GM18511 (cell line): Measurements from ENCODE around the gene DOHH.
"Not testable (repeated sequence)": the region's sequence is repeated elsewhere in the genome, so short reads cannot be mapped to it uniquely, and the experiment has no call there.

Source experiments
- ATAC-seq: cut with Tn5 transposase; IDR thresholded peaks from one replicate; pipeline ENCODE4 v1.9.1; 2021; ENCODE audit warnings: mild to moderate bottlenecking, moderate library complexity; ENCODE audit not compliant: unreplicated experiment

DOHH gene

DNA sequence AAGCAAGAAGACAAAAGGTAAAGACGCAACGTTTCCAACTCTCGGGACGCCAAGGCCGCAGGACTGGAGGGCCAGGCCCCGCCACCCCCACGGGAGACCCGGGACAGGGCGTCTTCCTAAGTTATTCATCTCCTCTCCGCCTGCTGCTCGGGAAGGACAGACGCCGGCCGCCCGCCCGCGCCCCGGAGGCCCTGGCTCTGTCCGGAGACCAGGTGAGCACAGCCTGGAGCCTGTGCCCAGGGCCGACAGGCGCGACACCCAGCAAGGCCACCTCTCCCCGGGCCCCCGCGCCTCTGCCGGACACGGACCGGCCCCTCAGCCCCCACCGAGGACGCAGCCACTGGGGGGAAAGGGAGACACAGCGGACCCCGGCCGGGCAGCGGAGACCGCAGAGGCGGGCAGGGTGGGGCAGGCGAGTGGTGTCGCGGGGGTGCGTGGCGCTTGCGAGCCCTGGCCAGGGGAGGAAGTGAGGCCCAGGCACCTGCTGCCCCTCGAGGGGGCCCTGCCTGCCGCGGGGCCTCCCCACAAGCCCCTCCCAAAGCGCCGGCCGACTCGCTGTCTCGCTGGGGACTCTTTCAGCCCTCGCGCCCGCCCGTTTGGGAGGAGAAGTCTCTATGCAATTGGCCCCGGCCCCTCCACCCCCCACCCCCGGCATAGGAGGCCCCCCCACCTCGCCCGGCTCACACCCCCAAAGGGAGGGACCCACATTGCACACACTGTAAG, 37.3 kb downstream of the DOHH start:
- no peak for ATAC-seq

DNA sequence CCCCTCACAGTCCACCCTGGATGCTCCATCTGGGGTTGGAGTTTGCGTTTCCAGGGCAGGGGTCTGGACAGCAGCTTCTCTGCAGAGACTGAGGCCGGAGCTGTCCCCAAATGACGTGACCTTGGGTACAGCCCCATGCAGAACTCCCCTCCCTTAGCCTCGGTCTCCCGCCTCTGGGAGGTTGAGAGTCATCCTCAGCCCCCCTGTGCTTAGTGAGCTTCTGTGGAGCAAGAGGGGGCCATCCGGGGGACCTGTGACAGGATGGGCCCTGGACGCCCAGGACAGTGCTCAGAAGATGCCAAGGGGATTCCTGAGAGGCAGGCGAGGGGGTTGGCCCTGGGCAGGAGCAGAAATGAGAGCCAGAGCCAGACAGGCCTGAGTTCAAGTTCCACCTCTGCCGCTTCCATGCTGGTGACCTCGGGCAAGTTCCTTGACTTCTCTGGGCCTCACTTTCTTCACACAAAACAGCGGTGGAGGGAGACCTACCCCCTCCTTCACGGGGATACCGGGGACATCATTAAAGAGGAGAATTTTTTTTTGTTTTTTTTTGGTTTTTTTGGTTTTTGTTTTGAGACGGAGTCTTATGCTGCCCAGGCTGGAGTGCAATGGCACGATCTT, 40.4 kb downstream of the DOHH start:
- no peak for ATAC-seq

DNA sequence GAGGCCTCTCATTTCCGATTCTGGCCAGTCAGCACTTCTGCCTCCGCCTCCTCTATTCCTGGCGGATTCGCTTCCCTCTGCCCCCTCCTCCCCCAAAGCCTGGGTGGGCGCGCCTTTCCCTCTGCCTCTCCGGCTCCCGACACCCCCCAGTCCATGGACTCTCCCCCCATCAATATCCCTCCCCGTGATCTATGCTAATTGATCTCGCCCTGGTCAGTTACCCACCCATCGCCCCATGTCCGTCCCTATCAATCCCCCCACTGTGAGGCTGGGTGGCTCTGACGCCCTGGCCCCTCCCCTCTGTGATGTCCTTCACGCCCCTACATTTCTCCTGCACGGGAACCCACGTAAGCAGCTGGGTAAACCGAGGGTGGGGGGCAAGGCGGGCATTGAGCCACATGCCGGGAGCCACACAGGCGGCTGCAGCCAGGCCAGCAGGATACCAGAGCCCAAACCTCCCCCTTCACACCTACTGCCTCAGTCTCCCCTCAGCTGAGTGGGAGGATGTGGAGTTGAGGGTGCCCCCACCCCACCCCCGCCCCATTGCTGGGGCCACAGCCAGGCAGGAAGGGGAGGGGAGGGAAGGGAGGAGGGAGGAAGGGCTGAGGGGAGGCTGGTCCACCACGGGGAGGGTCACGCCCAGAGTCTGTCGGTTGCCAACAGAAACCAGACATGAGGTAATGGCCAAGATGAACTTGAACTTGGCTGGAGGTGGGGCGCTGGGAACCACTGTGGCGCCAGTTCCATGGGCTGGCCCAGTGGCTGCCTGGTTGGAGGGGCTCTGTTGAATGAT, 41.2 kb downstream of the DOHH start:
- no peak for ATAC-seq

DNA sequence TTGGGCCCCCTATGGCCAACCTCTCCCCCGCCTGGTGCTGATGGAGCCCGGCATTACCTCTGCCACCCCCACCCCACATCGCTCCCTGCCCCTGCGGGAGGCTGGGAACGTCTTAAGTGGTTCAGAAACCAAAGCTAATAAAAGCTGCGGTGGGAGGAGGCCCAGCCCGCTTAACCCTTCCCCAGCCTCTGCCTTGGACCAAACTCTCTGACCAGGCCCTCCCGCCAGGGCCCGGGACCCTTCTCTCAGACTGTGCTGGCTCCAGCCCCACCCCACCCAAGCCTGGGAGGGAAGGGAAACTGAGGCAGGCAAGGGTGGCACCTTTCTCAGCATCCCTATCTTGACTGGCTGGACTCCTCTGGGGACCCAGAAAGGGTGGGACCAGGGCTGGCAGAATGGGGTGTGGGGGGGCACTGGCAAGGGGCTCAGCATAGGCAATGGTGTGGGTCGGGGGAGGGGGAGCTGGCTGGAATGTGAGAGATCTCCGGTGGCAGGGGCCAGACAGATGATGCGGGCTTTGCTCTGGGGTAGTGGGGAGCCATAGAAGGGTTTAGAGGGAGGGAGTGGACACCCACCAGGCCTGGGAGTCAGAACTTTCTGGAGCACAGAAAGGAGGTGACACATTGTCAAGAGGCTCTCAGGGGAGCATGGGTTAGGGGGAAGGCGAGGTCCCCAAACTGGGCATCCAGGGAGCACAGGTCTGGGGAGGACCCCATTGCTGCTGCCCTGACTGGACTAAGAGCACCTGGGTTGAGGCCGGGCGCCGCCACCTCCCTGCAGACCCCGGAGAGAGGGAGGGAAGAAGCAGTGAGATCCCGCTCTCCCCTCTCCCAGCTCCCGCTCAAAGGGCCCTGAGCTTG, 42.0 kb downstream of the DOHH start:
- ATAC-seq = no peak

DNA sequence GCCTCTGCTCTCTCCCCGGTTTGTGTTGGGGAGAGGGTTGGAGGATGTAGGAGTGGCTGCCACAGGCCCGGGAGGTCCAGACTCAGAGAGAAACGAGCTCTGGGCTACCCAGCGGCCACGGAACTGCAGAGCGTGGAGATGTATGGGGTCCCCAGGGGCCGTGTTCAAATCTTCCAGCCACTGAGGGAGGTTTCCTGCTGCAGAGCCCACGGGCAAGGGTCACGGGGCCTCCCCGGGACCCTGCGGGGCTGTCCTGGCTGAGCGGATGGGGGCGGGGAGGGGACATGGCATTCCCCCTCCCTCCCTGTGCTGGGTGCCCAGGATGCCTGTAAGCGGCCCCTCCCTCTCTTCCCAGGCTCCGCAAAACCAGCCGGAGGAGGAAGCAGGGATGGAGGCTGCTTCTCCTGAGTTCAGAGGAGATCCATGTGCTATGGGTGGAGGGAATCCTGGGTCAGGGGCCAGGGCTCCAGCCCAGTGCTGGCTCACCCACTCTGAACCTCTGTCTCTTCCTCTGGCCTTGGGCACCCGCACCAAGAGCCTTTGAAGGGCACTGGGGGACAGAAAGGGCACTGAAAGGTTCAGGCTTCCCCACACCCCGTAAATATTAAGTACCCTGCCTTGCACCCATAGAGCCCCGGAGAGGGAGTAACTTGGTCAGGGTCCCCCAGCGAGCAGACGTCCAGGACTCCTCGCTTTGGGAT, 42.8 kb downstream of the DOHH start:
- ATAC-seq = no peak

DNA sequence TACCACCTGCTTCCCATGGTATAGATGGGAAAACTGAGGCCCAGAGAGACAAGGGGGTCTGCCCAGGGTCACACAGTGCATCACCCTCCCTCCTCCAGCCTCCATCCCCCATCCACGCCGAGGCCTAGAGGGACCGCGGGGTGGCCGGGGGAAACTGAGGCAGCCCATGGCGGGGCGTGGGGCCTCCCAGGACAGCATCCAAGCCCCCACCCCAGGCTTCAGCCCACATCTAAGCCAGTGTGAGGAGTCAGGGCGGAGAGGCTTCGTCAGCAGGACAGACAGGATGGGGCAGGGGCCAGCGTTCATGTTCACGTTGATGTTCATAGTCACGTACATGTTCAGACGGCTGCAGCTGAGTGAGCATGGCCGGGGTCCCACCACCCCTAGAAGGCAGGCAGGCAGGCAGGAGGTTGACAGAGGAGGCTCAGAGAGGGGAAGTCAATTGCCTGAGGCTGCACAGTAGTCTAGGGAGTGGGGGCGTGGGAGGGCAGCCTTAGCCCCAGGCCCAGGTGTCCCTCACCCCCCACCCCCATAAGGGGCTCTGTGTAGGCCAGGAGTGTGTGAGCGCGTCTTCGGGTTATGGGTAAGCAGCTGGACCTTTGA, 43.4 kb downstream of the DOHH start:
- ATAC-seq = no peak

DNA sequence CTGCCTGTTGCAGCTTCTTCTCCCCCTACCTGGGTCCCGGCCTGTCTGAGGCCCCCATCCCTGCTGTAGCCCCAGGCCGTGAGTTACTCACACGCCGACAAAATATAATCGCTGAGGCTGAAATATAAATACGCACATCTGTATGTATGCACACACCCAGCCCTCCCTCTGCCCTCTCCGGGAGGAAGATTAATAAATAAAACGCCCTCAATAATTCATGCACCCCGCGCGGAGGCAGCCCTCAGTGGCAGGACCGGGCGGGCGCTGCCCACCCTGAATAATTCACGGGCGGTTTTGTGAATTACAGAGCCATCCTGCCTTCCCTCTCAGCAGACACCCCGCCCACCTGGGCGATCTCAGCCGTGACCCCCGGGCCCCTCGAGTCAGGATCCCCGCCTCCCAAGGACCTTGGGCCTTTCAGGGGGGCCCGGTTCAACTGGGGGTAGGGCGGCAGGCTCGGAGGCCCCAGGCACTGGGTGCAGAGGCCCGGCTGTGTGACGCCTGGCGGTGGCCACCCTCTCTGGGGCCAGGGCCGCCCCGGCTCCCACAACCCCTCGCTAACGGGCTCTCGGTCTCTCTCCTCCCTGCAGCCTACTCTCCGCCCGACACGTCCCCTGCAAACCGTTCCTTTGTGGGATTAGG, 44.4 kb downstream of the DOHH start:
- ATAC-seq = no peak

DNA sequence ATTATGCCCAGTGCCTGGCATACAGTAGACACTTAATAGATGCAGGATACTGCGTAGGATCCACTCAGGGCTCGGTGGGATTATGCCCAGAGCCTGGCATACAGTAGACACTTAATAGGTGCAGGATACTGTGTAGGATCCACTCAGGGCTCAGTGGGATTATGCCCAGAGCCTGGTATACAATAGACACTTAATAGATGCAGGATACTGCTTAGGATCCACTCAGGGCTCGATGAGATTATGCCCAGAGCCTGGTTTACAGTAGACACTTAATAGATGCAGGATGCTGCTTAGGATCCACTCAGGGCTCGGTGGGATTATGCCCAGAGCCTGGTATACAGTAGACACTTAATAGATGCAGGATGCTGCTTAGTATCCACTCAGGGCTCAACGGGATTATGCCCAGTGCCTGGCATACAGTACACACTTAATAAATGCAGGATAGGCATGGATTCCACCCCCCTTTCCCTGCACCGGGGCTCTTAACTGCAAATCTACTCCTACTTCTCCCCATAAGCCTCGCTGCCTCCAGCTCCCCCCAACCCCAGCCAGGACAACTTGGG, 45.0 kb downstream of the DOHH start:
- ATAC-seq = no peak

DNA sequence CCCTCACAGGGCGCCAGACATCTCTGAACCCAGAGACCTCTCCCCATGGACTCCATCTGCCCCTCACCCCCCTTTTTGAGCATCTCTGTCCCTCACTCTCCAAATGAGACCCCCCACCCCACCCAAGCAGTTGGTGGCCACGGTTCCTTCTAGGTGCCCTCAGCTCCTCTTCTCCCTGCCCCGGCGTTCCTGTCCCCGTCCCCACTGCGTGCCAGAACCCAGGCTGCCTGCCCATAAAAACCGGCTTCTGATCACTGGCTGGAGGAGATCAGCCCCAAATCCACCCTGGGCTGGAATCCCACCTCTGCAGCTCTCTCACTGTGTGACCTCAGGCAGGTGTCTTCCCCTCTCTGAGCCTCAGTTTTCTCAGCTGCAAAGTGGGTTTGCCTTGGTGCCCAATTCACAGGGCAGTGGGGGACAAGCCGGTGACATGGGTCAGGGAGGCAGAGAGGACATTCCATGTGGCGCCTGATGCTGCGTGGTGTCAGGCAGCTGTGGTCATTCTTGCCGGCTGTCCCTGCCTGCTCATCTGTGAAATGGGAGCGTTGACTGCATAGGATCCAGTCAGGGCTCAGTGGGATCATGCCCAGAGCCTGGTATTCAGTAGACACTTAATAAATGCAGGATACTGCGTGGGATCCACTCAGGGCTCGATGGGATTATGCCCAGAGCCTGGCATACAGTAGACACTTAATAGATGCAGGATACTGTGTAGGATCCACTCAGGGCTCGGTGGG, 45.6 kb downstream of the DOHH start:
- ATAC-seq = no peak

DNA sequence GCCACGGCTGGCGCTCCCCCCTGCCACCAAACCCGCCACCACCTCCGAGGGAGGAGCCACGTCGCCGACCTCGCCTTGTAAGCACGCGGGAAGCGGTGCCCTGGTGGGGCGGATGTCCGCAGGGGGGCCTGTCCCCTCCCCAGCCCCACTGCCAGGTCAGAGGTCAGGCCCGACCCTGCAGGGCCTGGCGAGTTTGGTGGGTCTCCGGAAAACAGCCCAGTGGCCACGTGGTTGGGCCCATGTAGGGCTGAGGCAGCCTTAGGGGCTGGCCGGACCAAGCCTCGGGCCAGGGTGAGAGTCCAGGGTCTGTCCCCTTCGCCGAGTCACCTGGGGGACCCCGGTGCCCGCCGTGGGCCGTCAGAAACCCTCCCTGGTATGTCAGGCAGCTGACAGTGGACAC, 46.6 kb downstream of the DOHH start:
- no peak for ATAC-seq

DNA sequence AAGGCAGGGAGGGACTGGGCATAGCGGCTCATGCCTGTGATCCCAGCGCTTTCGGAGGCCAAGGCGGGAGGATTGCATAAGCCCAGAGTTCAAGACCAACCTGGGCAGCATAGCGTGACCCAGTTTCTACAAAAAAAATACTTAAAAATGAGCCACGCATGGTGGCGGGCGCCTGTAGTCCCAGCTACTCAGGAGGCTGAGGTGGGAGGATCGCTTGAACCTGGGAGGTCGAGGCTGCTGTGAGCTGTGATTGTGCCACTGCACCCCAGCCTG, 47.6 kb downstream of the DOHH start:
- not testable (repeated sequence) for ATAC-seq

DNA sequence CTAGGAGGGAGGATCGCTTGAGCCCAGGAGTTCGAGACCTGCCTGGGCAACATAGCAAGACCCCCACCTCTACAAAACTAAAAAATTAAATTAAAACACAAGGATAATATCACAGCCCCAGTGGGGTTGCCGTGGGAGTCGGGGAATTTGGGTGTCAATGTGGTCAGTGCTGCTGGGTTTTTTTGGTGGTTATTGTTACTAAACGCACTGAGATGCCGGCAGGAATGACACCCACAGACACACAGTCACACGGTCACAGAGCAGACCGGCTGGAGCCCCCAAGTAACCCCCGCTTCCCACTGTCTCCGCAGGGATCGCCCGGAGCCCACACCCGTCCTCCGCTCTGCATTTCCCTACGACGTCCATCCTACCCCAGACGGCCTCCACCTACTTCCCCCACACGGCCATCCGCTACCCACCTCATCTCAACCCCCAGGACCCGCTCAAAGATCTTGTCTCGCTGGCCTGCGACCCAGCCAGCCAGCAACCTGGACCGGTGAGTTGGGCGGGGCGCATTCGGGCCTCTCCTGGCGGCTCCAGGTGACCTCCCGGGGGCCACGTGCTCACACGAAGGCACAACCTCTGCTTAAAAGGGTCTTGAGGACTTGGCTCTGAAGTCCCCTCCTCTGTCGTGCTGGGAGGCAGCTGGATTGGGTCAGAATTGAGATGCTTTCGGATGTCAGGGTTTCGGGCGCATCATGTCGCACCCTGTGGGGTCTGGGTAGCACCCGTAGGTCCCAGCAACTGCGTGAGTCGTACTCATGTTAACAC, 48.1 kb downstream of the DOHH start:
- ATAC-seq = no peak

DNA sequence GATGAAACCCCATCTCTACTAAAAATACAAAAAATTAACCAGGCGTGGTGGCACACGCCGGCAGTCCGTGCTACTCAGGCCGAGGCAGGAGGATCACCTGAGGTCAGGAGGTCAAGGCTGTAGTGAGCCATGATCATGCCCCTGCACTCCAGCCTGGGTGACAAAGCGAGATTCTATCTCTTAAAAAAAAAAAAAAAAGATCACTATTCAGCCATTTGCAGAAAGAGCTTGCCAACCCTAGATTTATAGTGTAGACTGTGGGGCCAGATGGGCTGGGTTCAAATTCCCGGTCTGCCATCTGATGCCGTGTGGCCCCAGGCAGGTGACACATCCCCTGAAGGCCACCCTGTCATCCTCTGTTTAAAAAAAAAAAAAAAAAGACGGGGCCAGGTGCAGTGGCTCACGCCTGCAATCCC, 49.0 kb downstream of the DOHH start:
- no peak for ATAC-seq

DNA sequence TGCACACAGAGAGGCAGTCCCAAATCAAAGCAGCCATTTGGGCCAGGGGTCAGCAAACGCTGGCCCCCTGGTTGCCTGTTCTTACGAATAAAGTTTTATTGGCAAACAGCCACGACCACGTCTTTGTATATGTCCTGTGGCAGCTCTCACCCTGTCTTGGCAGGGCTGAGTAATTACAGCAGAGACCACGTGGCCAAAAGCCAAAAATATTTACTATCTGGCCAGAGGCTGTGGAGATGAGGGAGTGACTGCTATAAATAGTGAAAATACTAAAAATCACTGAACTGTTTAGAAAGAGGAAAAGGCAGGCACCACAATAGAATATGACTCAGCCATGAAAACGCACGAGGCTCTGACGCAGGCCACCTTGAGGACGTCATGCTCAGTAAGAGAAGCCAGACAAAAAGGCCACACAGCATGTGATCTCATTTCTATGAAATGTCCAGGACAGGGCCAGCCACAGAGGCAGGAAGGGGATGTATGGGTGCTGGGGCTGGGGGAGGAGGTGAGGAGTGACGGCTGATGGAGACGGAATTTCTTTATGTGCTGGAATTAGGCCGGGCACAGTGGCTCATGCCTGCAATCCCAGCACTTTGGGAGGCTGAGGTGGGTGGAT, 49.6 kb downstream of the DOHH start:
- no peak for ATAC-seq

DNA sequence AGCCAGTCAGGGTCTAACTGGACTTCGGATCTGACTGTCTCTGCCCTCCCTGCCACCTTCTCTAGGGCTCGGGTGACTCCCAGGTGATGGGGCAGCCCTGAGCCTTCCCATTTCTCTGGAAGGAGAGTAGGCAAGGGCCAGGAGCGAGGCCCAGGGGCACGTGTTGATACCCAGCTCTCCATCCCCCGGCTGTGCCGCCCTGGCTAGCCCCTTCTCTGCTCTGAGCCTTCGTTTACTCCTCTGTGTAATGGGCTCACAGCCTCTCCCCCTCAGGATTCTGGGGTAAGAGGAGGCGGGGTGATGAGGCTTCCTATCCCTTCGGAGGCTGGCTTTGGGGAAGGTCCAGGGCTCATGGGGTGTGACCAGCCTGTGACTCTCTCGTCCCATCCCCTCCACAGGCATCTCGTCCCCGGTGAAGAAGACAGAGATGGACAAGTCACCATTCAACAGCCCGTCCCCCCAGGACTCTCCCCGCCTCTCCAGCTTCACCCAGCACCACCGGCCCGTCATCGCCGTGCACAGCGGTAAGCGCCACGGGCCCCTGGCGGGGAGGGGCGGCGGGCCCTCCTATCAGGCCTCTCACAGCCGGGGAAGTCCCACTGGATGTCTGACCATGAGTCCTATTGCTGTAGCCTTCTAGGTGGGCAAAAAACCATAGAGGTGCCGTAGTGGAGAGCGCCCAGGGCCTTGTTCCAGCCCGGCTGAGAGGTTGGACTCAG, 51.7 kb downstream of the DOHH start:
- no peak for ATAC-seq

DNA sequence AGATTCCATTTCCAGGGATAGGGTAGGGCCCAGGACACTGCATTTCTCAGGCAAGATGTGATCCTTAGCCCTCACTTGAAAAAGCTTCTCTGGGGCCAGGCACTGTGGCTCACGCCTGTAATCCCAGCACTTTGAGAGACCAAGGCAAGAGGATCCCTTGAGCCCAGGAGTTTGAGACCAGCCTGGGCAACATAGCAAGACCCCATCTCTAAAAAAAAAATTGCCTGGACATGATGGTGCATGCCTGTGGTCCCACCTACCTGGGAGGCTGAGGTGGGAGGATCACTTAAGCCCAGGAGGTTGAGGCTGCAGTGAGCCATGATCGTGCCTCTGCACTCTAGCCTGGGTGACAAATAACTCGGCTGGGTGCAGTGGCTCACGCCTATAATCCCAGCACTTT, 53.8 kb downstream of the DOHH start:
- ATAC-seq = not testable (repeated sequence)

DNA sequence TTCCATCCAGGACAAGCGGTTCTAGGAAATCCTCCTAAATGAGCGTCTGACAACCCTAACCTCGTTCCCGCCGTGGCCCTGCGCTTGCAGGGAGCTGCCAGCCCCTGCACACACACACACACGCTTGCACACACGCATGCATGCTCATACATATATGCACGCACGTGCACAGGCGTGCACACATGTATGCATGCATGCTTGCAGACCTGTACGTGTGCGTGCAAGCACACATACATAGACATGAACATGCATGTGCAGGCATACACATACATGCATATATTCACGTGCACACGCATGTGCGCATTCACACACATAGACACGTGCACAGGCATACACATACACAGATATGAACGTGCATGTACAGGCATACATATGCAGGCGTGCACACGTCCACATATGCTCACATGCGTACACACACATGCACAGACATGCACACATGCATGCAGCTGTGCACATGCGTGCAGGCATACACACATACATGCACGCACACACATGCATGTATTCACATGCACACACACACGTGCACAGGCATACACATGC, 55.7 kb downstream of the DOHH start:
- no peak for ATAC-seq
